ENCODE data around the gene CA9. TPM values are rescaled to one million over a fixed set of nuclear protein-coding genes. Genes with fewer than 3 reads are reported as not detected.

The CA9 gene
- total RNA-seq, 1 donor from 2014 or later = 3.2 TPM

GRCh38 chr9:35723908-35724307 is 50.2 kb downstream of the CA9 start:
- H3K4me3 ChIP-seq (ENCODE audit: low read depth, low read length) = no peak overlapping the region
- DNase-seq (ENCODE audit: low read depth) (no peak), FAIRE-seq (no peak)

GRCh38 chr9:35725362-35725761 is 51.6 kb downstream of the CA9 start:
- DNase-seq (ENCODE audit: low read depth) (no peak), FAIRE-seq (no peak)
- peaks cover 32% of the 10 kb centered on the region for H3K36me3 ChIP-seq (ENCODE audit: control insufficient read depth, insufficient read depth, low read length)
- TF ChIP-seq, protein P1, sequence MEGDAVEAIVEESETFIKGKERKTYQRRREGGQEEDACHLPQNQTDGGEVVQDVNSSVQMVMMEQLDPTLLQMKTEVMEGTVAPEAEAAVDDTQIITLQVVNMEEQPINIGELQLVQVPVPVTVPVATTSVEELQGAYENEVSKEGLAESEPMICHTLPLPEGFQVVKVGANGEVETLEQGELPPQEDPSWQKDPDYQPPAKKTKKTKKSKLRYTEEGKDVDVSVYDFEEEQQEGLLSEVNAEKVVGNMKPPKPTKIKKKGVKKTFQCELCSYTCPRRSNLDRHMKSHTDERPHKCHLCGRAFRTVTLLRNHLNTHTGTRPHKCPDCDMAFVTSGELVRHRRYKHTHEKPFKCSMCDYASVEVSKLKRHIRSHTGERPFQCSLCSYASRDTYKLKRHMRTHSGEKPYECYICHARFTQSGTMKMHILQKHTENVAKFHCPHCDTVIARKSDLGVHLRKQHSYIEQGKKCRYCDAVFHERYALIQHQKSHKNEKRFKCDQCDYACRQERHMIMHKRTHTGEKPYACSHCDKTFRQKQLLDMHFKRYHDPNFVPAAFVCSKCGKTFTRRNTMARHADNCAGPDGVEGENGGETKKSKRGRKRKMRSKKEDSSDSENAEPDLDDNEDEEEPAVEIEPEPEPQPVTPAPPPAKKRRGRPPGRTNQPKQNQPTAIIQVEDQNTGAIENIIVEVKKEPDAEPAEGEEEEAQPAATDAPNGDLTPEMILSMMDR (IDR thresholded peaks at IDR 0.05; ENCODE audit: insufficient read depth, low read length, severe bottlenecking) = no peak
- no peak overlapping the region for H3K4me3 ChIP-seq (ENCODE audit: low read depth, low read length)
- no peaks in the 10 kb centered on the region for H3K27me3 ChIP-seq (ENCODE audit: control insufficient read depth, insufficient read depth, low read length)

More at GRCh38 chr9:35723908-35724307, 50.2 kb downstream of the CA9 start:
- H3K27me3 ChIP-seq (ENCODE audit: control insufficient read depth, insufficient read depth, low read length) = no peaks in the 10 kb centered on the region
- TF ChIP-seq, protein P1 (IDR thresholded peaks at IDR 0.05; ENCODE audit: insufficient read depth, low read length, severe bottlenecking) = no peak
- H3K36me3 ChIP-seq (ENCODE audit: control insufficient read depth, insufficient read depth, low read length) = peaks cover 42% of the 10 kb centered on the region

DNA sequence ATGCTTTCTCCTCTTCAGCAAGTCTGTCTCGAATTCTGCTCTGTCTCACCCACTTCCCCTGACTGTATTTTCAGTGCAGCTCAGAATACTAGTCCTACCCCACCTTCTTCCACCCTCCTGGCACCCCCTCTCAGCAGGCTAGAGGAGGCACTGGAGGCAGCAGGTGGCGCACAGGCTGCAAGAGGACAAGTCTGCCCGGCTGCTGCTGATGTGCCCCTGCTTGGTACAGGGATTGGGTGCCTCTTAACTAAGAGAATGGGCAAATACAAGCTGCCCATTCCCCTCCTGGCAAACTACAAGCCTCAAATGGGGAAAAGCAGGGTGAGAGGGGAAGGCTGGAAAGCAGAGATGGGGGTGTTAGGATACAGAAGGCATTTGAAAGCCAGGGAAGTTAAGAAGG is 53.2 kb downstream of the CA9 start:
- FAIRE-seq = no peak
- H3K27me3 ChIP-seq (ENCODE audit: control insufficient read depth, insufficient read depth, low read length) = no peaks in the 10 kb centered on the region
- no peak overlapping the region for H3K4me3 ChIP-seq (ENCODE audit: low read depth, low read length)
- DNase-seq (ENCODE audit: low read depth) = no peak
- TF ChIP-seq, protein P1 (IDR thresholded peaks at IDR 0.05; ENCODE audit: insufficient read depth, low read length, severe bottlenecking) = peak; percentile 19
- H3K36me3 ChIP-seq (ENCODE audit: control insufficient read depth, insufficient read depth, low read length) = peaks cover 21% of the 10 kb centered on the region

DNA sequence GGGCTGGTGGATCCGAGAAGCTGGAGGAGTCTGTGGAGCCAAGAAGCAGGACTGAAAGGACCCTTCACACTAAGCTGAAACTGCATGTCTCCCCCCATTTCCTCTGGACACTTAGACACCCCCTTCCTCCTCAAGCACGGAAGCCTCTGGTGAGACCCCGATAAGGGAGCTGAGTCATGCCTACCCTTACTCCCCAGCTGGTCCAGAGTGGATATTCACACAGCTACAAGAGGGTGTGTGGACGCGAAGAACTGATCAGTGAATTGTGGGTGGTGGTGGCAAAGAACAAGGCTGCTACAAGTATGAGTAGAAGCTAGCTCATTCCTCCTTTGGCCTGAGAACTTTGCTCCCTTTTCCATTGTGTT is 53.9 kb downstream of the CA9 start:
- TF ChIP-seq, protein P1 (IDR thresholded peaks at IDR 0.05; ENCODE audit: insufficient read depth, low read length, severe bottlenecking) = no peak
- H3K4me3 ChIP-seq (ENCODE audit: low read depth, low read length) = no peak overlapping the region
- peaks cover 16% of the 10 kb centered on the region for H3K36me3 ChIP-seq (ENCODE audit: control insufficient read depth, insufficient read depth, low read length)
- H3K27me3 ChIP-seq (ENCODE audit: control insufficient read depth, insufficient read depth, low read length) = no peaks in the 10 kb centered on the region
- DNase-seq (ENCODE audit: low read depth) (no peak), FAIRE-seq (no peak)

GRCh38 chr9:35728041-35728971 is 54.6 kb downstream of the CA9 start:
- peaks cover 15% of the 10 kb centered on the region for H3K36me3 ChIP-seq (ENCODE audit: control insufficient read depth, insufficient read depth, low read length)
- H3K4me3 ChIP-seq (ENCODE audit: low read depth, low read length) = no peak overlapping the region
- TF ChIP-seq, protein P1 (IDR thresholded peaks at IDR 0.05; ENCODE audit: insufficient read depth, low read length, severe bottlenecking) = no peak
- no peaks in the 10 kb centered on the region for H3K27me3 ChIP-seq (ENCODE audit: control insufficient read depth, insufficient read depth, low read length)
- DNase-seq (ENCODE audit: low read depth) = peak; percentile 70
- no peak for FAIRE-seq

Measured in bronchial epithelial cell (primary cell).